Right lobe of liver (tissue), 4 donors: ENCODE measurements around the gene CIZ1.

ENCODE experiments used
- CTCF ChIP-seq, 4 donors: fragments of 200-600 bp in 3 of 4; fragments of 450-650 bp in 1 of 4; IDR thresholded peaks; one replicate each; pipeline versions ENCODE4 v1.5.1 to v1.8.0; 2016 to 2022; ENCODE audit warnings: antibody characterized with exemption in 4 of 4, mild to moderate bottlenecking in 2 of 4
- POLR2A ChIP-seq: fragments of 450-650 bp; IDR thresholded peaks from one replicate; pipeline ENCODE4 v1.6.1; 2017; ENCODE audit warnings: antibody characterized with exemption, mild to moderate bottlenecking
- donor health status: DM: no; HTN: no; CAD: no.
- donor health status: DM: no; HTN: no; CAD: no.
- donor health status: DM: no; HTN: yes; CAD: no.

- TF ChIP-seq CTCF (IDR thresholded peaks at IDR 0.05) (no peak), POLR2A (no peak)
Observed at GRCh38 chr9:128231638-128232527, 40.5 kb upstream of the CIZ1 start.
